Fibroblast of upper back skin (primary cell): Measurements from ENCODE around the gene RAB7B.
"Not testable (repeated sequence)": the region's sequence is repeated elsewhere in the genome, so short reads cannot be mapped to it uniquely, and the experiment has no call there.

Source experiments
- DNase-seq: peaks from one replicate; pipeline ENCODE4 v3.0.0-alpha.2; 2013

Gene RAB7B

GRCh38 chr1:206002871-206003801 is at the start of gene RAB7B:
Gene RAB7B, minus strand, starts transcription at chr1:206003395. Its CDS starts 9,260 bp downstream, at chr1:205994135.
- peak; percentile 65 for DNase-seq

- DNase-seq, result not testable (repeated sequence)
Observed at GRCh38 chr1:206052231-206052865, 49.2 kb upstream of the RAB7B start.

- DNase-seq, result no peak
Observed at GRCh38 chr1:206050655-206051235, 47.5 kb upstream of the RAB7B start.

- no peak for DNase-seq
Observed at GRCh38 chr1:206049919-206050600, 46.9 kb upstream of the RAB7B start.

GRCh38 chr1:206049293-206049692 is 46.1 kb upstream of the RAB7B start:
- no peak for DNase-seq

GRCh38 chr1:206048582-206048981 is 45.4 kb upstream of the RAB7B start:
- DNase-seq, result no peak

GRCh38 chr1:206047271-206047670 is 44.1 kb upstream of the RAB7B start:
- no peak for DNase-seq

- DNase-seq, result no peak
Observed at GRCh38 chr1:206041640-206042039, 38.4 kb upstream of the RAB7B start.

- no peak for DNase-seq
Observed at GRCh38 chr1:206040328-206040727, 37.1 kb upstream of the RAB7B start.

- no peak for DNase-seq
Observed at GRCh38 chr1:206039046-206039973, 36.1 kb upstream of the RAB7B start.

GRCh38 chr1:206037581-206037980 is 34.4 kb upstream of the RAB7B start:
- DNase-seq, result no peak

GRCh38 chr1:206036663-206037455 is 33.7 kb upstream of the RAB7B start:
- no peak for DNase-seq

- no peak for DNase-seq
Observed at GRCh38 chr1:206035027-206035426, 31.8 kb upstream of the RAB7B start.

- no peak for DNase-seq
Observed at GRCh38 chr1:206032380-206033140, 29.4 kb upstream of the RAB7B start.

GRCh38 chr1:206030714-206031113 is 27.5 kb upstream of the RAB7B start:
- DNase-seq, result peak; percentile 69

- no peak for DNase-seq
Observed at GRCh38 chr1:206030191-206030590, 27.0 kb upstream of the RAB7B start.

GRCh38 chr1:206029484-206029883 is 26.3 kb upstream of the RAB7B start:
- peak; percentile 54 for DNase-seq

GRCh38 chr1:206025283-206025820 is 22.2 kb upstream of the RAB7B start:
- DNase-seq, result no peak

GRCh38 chr1:206023695-206024094 is 20.5 kb upstream of the RAB7B start, which contains the start of gene CTSE:
Gene CTSE, minus strand, starts transcription at chr1:206023895. Its CDS starts 104 bp downstream, at chr1:206023791.
- no peak for DNase-seq

- no peak for DNase-seq
Observed at GRCh38 chr1:206022766-206023165, 19.6 kb upstream of the RAB7B start.
